MM.1S (cell line): ENCODE results near the gene CASP8.

Source experiments
- DNase-seq: peaks from one replicate; pipeline ENCODE4 v3.0.0-alpha.2; 2015
- H2AFZ ChIP-seq: fragments of 300-600 bp; sonication (generic); 2 replicates; pipeline ENCODE4 v1.6.0; 2016; ENCODE audit warnings: antibody characterized with exemption, low read length
- H3F3A ChIP-seq: fragments of 300-600 bp; sonication (generic); 2 replicates; pipeline ENCODE4 v1.6.1; 2016; ENCODE audit warnings: mild to moderate bottlenecking, antibody characterized with exemption, low read length, moderate library complexity, mixed read lengths; ENCODE audit not compliant: insufficient read depth
- H3K27ac ChIP-seq: fragments of 300-600 bp; sonication (generic); 2 replicates; pipeline ENCODE4 v1.5.1; 2016; ENCODE audit warnings: mild to moderate bottlenecking, low read length
- H3K27me3 ChIP-seq: fragments of 300-600 bp; sonication (generic); replicated peaks from 2 replicates; pipeline ENCODE4 v1.6.0; 2016; ENCODE audit warnings: low read length; ENCODE audit not compliant: insufficient read depth
- H3K36me3 ChIP-seq: fragments of 300-600 bp; sonication (generic); replicated peaks from 2 replicates; pipeline ENCODE4 v1.6.1; 2016; ENCODE audit warnings: mild to moderate bottlenecking, low read length, mixed read lengths; ENCODE audit not compliant: insufficient read depth
- H3K4me1 ChIP-seq: fragments of 300-600 bp; sonication (generic); 2 replicates; pipeline ENCODE4 v1.6.1; 2016; ENCODE audit warnings: low read length, mixed read lengths
- H3K4me2 ChIP-seq: fragments of 300-600 bp; sonication (generic); 2 replicates; pipeline ENCODE4 v1.6.0; 2016; ENCODE audit warnings: low read depth, low read length
- H3K4me3 ChIP-seq: fragments of 300-600 bp; sonication (generic); 2 replicates; pipeline ENCODE4 v1.5.1; 2016; ENCODE audit warnings: low read length, mixed read lengths
- H3K79me2 ChIP-seq: fragments of 300-600 bp; sonication (generic); 2 replicates; pipeline ENCODE4 v1.6.1; 2016; ENCODE audit warnings: mixed run types, low read length, mixed read lengths
- H3K9ac ChIP-seq: fragments of 300-600 bp; sonication (generic); 2 replicates; pipeline ENCODE4 v1.6.1; 2016; ENCODE audit warnings: low read length, mixed read lengths
- H3K9me2 ChIP-seq: fragments of 300-600 bp; sonication (generic); replicated peaks from 2 replicates; pipeline ENCODE4 v1.6.1; 2016; ENCODE audit warnings: mild to moderate bottlenecking, low read length, mixed read lengths; ENCODE audit not compliant: insufficient read depth
- H3K9me3 ChIP-seq: fragments of 300-600 bp; sonication (generic); replicated peaks from 2 replicates; pipeline ENCODE4 v1.6.1; 2016; ENCODE audit warnings: mild to moderate bottlenecking, low read length, mixed read lengths; ENCODE audit not compliant: insufficient read depth
- H4K20me1 ChIP-seq: fragments of 300-600 bp; sonication (generic); 2 replicates; pipeline ENCODE4 v1.6.1; 2016; ENCODE audit warnings: mild to moderate bottlenecking, low read length, moderate library complexity, mixed read lengths; ENCODE audit not compliant: insufficient read depth
- CTCF ChIP-seq: fragments of 300-600 bp; sonication (generic); IDR thresholded peaks from 2 replicates; pipeline ENCODE4 v1.5.1; 2016; ENCODE audit warnings: antibody characterized with exemption, low read length, mixed read lengths
- EZH2 ChIP-seq: fragments of 300-600 bp; sonication (generic); optimal IDR thresholded peaks from 2 replicates; pipeline ENCODE3; 2017; ENCODE audit warnings: low read depth, mild to moderate bottlenecking, antibody characterized with exemption, low read length, mixed read lengths
- EZH2phosphoT487 ChIP-seq: fragments of 300-600 bp; sonication (generic); IDR thresholded peaks from 2 replicates; pipeline ENCODE4 v1.6.1; 2018; ENCODE audit warnings: antibody characterized with exemption, low read length

Gene CASP8

DNA sequence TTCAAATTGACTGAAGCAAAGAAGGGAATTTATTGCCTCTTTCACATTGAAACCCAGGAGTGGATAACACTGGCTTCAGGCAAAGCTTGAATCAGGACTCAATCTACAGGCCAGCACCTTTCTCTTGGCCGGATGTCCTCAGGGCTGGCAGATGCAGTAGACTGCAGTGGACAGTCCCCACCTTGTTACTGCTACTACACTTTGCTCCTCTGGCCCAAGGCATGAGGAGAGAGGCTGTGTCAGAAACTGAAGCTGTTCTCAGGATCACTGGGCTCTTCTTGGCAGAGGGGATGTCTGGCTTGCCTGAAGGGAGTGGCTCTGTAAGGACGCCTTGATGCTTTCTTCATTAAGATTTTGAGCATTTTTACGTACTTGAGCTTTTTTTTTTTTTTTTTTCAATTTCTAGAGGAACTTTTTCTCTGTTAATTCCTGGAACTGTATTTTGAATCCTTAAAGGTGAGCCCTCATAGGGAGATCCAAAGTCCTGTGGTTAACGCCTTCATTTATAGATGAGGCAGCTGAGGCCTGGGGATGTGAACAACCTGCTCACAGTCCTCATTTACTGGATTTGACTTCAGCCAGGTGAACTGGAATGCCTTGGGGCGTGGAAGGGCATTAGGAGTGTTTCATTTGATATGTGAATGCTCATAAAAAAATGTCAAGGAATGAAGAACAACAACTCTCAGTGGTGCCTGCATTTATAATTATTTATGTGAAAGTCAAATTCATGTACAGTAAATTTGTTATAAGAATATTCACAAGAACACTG is 40.8 kb upstream of the CASP8 start:
- TF ChIP-seq CTCF = no peak
- no peak for TF ChIP-seq EZH2
- TF ChIP-seq EZH2phosphoT487 = no peak
- peaks cover 71% of the 10 kb centered on the region for H3K4me1 ChIP-seq
- H3K9me2 ChIP-seq = no peaks in the 10 kb centered on the region
- H3F3A ChIP-seq = peaks cover 82% of the 10 kb centered on the region
- peak overlapping the region; percentile 93 for H3K27ac ChIP-seq
- H4K20me1 ChIP-seq = no peaks in the 10 kb centered on the region
- no peak overlapping the region for H3K4me3 ChIP-seq
- H3K36me3 ChIP-seq = peaks cover 6% of the 10 kb centered on the region; the same call in 1 of the 2 replicates
- no peaks in the 10 kb centered on the region for H3K27me3 ChIP-seq
- no peaks in the 10 kb centered on the region for H3K9me3 ChIP-seq
- H3K79me2 ChIP-seq = peaks cover 46% of the 10 kb centered on the region
- H3K4me2 ChIP-seq = peak overlapping the region; percentile 53
- H3K9ac ChIP-seq = peak overlapping the region; percentile 52; the same call in 1 of the 2 replicates
- H2AFZ ChIP-seq = no peak overlapping the region
- no peak for DNase-seq

GRCh38 chr2:201220102-201220570 is 40.2 kb upstream of the CASP8 start:
- Histone ChIP-seq H3K9me2 (no peaks in the 10 kb centered on the region), H3K9me3 (no peaks in the 10 kb centered on the region), H3K36me3 (peaks cover 6% of the 10 kb centered on the region; the same call in 1 of the 2 replicates), H4K20me1 (no peaks in the 10 kb centered on the region), H2AFZ (no peak overlapping the region), H3K27ac (peak overlapping the region; percentile 93), H3K9ac (peak overlapping the region; percentile 52), H3K4me2 (peak overlapping the region; percentile 53), H3K79me2 (peaks cover 51% of the 10 kb centered on the region), H3K4me3 (0 out of 2 replicates have a peak overlapping the region, but pooled peaks have one; percentile 5), H3K4me1 (peaks cover 71% of the 10 kb centered on the region), H3F3A (peaks cover 81% of the 10 kb centered on the region), H3K27me3 (no peaks in the 10 kb centered on the region)
- DNase-seq = peak; percentile 66
- no peak for TF ChIP-seq CTCF
- no peak for TF ChIP-seq EZH2phosphoT487
- no peak for TF ChIP-seq EZH2

DNA sequence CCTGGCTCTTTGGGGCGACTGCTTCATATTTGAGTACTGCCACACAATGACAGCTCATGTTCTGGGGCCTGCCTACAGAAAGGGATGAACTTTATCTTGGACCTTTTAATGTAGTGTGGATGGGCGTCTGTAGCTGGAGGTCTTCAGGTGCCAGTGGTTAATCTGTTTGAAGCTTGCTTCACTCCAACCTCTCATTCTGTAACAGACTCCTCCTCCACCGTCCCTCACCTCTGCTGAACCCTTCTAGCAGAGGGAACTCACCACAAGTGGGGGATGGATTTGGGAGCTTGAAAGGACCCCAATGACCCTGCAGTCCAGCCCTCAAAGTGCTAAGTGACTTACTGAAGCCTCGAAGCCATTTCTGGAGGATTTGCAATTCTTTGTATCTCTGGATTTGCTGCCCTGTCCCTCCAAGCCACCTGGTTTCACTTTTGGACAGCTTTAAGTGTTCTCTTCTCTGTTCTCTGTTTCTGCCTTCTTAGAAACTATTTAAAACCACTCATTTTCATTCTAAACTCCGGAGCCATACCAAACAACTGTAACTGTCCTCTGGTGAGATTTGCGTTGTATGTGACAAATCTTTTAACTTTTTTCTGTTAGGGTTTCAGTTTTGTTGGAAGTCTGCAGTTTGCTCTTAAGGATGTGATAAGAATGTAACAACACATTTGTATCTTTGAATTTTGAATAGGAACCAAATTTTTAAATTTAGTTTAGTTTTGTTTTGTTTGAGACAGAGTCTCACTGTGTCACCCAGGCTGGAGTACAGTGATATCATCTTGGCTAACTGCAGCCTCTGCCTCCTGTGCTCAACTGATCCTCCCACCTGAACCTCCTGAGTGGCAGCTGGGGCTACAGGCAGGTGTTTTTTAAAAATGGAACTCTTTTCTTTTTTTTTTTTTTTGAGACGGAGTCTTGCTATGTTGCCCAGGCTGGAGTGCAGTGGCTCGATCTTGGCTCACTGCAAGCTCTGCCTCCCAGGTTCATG is 37.0 kb upstream of the CASP8 start:
- H3K4me2 ChIP-seq = peak overlapping the region; percentile 81
- no peak overlapping the region for H2AFZ ChIP-seq
- peak overlapping the region; percentile 58 for H3K9ac ChIP-seq

More for the DNA sequence above, 37.0 kb upstream of the CASP8 start:
- Histone ChIP-seq H3K4me1 (peaks cover 65% of the 10 kb centered on the region), H3K79me2 (peaks cover 28% of the 10 kb centered on the region), H3K27me3 (no peaks in the 10 kb centered on the region), H4K20me1 (no peaks in the 10 kb centered on the region), H3K9me3 (no peaks in the 10 kb centered on the region), H3K4me3 (peak overlapping the region; percentile 36), H3K9me2 (no peaks in the 10 kb centered on the region), H3K36me3 (no peaks in the 10 kb centered on the region; the same call in 1 of the 2 replicates), H3K27ac (peak overlapping the region; percentile 93), H3F3A (peaks cover 65% of the 10 kb centered on the region)
- DNase-seq = peak; percentile 77
- no peak for TF ChIP-seq CTCF
